HG02943 (cell line): Measurements from ENCODE around the gene CAND1.

ENCODE experiments used
- ATAC-seq: cut with Tn5 transposase; IDR thresholded peaks from one replicate; pipeline ENCODE4 v1.9.1; 2021; ENCODE audit warnings: mild to moderate bottlenecking, low read depth, moderate library complexity; ENCODE audit not compliant: unreplicated experiment

CAND1 gene

GRCh38 chr12:67268896-67269632 lies at the start of gene CAND1:
Gene CAND1 (plus strand): TSS chr12:67269358. CDS start chr12:67269718, 360 bp downstream.
- ATAC-seq, result peak; percentile 82

GRCh38 chr12:67220065-67220464 lies 49.1 kb upstream of the CAND1 start:
- no peak for ATAC-seq

- no peak for ATAC-seq
These were observed 46.9 kb upstream of the CAND1 start for GRCh38 chr12:67222302-67222701.

DNA sequence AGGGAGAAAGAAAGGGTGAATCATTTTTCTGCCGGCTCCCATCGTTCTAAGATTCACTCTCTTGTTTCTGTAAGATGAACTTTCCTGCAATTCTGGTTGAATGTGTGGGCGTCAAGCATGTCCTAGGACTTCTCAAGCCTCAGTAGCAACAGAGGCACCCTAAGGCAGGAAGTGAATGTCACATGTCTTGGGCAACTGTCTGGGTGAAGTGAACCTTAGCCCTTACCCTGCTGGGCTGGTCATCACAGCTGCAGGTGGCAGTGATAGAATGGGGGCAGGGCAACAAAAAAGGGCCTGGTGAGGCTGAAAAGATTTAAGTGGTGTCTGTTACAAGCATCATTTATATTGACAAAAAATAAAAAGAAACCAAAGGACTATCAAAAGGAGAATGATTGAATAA lies 45.9 kb upstream of the CAND1 start:
- no peak for ATAC-seq

GRCh38 chr12:67237231-67237630 lies 31.9 kb upstream of the CAND1 start:
- no peak for ATAC-seq

- no peak for ATAC-seq
These were observed 30.1 kb upstream of the CAND1 start for GRCh38 chr12:67239061-67239460.

- no peak for ATAC-seq
These were observed 27.7 kb upstream of the CAND1 start for GRCh38 chr12:67241482-67241881.

GRCh38 chr12:67243260-67243659 lies 25.9 kb upstream of the CAND1 start:
- ATAC-seq, result no peak

- ATAC-seq, result no peak
These were observed 23.6 kb upstream of the CAND1 start for GRCh38 chr12:67245571-67245970.

- no peak for ATAC-seq
These were observed 18.1 kb upstream of the CAND1 start for GRCh38 chr12:67251012-67251411.

- no peak for ATAC-seq
These were observed 14.7 kb upstream of the CAND1 start for GRCh38 chr12:67254372-67255026.

DNA sequence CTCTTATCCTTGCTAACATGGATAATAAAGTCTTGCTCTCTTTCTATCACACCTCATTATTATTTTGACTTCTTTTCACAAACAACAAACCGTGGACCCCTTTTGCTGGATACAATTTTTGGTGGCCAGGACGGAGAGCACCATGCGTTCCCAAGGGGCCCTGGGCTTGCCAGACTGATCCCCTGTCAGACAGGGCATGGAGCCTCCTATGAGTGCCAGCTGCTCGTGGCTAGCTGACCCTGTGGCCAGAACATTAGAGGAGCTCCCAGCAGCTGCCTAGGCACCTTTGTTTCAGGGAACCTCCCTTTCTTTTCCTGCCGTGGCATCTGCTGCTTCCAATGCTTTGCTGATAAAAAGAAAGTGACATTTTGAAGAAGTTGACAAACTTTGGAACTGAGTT lies 12.5 kb upstream of the CAND1 start:
- ATAC-seq, result no peak

DNA sequence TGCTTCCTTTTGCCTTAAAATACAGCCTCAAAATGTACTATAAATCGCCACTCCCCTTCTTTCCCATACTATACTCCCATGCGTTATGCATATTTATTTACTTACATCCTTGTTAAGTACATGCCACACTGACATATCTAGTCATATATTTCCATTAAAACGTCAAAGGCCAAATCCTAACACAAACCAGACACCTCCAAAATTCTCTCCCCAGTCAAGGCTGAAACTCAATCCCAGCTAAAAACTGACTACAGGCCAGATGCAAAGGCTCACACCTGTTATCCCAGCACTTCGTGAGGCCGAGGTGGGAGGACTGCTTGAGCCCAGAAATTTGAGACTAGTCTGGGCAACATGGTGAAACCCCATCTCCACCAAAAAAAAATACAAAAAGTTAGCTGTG lies 5.7 kb upstream of the CAND1 start:
- no peak for ATAC-seq

DNA sequence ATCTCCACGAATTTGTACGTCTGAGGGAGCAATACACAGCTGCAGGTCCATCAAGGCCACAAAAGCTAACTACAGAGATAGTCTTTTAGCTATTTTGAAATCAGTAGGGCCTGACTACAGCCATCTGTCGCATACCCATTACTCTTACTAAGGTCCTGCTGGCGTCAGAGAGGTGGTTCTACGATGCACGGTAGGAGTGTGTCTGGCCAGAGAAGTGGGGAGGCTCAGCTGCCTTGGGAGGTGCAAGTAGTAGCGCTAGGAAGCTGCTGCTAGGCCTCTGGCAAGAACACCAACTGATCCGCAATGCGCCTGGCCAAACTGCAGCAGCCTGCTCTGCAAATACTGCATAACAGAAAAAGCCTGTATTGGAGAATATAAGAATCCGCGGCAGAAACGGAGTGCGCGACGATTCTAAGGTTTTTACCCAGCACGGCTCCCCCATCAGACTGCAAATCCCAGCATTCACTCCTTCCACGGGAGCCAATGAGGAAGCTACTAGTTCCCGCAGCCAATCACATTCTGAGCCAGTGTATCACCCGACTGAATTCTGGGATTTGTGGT lies 743 bp upstream of the CAND1 start:
- ATAC-seq, result peak; percentile 70

DNA sequence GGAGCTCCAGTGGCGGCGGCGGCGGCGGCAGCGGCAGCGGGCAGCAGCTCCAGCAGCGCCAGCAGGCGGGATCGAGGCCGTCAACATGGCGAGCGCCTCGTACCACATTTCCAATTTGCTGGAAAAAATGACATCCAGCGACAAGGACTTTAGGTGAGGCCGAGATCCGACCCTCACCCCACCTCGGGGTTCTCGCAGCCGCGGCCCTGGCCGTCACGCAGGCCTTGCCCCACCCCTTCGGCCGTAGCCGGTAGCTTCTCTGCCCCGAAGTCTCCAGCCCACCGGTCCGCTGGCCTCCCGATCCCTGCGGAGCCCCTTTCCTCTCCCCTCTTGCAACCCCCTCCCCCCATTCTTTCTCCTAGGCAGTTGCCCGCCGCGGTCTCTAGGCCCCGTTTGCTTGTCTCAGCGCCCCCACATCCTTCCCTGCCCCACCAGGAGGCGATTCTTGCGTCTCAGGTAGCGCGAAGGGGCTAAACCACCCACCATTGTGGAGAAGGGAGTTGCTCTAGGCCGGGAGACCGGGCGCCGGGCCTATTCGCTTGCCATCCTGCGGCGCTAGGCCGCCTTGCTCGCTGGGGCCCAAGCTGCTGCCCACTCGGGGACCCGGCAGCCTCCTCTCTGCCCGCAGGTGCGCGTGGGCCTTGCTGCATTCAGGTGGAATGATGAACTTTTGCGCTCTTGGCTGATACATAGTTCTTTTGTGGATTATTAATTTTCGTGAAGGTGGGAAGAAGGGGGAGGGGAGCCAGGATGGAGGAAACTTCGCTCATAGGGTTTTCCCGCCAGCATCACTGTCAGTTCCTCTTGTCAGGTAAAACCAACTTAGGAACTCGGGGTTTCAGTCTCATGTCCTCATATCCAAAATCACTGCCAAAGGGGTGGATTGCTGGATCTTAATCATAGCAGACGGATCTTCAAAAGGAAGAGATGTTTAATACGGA lies 745 bp downstream of the CAND1 start:
- ATAC-seq, result peak; percentile 9

GRCh38 chr12:67270622-67271021 lies 1.5 kb downstream of the CAND1 start:
- ATAC-seq, result no peak

DNA sequence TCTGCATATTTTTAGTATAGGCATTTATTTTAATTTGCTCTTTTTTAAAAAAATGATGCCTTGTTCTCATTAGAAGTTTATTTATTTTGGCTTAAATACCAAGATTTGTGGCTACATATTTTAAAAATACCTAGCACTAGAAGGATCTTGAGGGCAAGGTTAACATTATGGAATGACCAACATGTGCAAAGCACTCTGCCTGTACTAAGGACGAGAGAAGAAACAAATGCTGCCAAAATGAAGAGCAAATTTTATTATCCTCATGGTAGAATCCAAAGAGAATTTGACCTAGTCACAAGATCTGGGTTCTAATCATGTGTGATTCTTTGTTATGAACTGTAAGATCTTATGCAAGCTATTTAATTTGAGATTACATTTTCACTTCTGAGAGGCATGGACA lies 2.8 kb downstream of the CAND1 start:
- ATAC-seq, result no peak

DNA sequence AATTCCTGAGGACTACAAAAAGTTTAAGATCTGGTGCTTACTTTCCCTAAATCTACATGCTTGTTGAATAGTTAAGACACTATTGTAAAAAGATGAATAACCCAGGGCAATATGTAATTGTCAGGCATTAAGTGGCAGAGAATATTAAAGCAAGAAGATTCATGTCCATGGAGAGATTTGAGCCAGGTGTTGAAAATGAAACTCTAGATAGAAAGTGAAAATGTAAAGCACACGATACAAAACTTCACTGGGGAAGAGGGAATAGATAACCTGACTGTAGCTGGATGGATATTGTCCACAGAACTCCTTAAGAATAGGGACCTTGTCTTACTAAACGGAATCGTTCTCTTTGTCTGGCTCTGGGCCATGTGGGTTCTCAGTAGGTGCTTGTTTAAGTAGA lies 5.0 kb downstream of the CAND1 start:
- ATAC-seq, result no peak

DNA sequence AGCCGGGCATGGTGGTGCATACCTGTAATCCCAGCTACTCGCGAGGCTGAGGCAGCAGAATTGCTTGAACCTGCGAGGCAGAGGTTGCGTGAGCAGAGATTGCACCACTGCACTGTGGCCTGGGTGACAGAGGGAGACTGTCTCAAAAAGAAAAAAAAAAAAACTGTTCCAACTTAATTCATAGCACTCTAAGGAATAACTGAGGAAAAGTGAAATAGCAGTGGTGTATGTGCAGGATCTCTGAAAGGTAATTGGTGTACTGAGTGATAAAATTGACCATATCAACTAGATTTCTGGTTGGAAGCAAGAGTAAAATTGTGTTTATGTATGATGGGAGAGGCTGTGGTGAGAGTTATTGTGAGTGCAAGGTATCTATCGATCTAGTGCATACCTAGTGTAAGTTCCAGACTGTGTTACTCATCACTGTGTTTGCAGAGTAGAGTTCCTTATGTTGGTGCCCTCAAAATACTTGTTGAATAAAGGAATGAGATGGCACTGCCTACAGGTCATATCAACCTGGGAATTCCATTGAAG lies 6.3 kb downstream of the CAND1 start:
- ATAC-seq, result no peak

DNA sequence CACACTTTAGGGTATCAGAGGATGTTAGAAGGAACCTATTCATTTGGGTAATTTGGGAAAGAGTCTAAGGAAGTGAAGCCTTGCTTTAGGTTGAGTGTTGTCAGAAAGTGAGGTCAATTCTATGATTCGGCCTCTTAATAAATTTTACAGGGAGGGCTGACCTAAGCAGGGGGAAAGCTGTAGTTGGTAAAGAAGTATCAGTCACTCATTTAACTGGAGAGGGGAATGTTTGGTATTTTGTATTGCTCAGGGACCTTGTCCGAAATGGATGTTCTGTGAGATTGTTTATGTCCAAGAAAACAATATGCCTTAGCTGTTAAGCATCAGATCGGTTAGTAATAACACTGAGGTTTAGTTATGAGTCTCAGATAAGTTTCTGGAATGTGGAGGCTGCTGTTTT lies 7.3 kb downstream of the CAND1 start:
- no peak for ATAC-seq

DNA sequence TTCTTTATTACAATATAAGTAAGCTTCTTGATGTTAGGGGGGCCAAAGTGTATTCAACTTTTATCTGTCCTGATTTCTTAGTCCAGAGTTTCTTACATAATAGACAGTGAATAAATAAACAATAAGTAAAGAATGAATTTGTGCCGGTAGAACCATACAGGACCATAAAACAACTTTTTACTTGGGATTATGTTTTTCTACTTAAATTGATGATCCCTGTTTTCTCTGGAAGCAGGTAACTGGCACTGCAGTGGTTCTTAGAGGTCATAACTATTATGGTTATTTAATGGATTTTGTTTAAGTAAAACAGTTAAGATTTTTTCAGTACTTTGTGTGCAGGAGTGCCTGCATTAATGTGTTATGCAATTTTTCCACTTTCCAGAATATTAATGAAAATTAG lies 10.5 kb downstream of the CAND1 start:
- ATAC-seq, result no peak
